H7 (cell line): ENCODE measurements around the gene SND1. TPM values are rescaled to one million over a fixed set of nuclear protein-coding genes. Genes with fewer than 3 reads are reported as not detected.
A peak's percentile ranks its signal among the peaks of the same experiment; 100 is the strongest.
"Not testable (repeated sequence)": the region's sequence is repeated elsewhere in the genome, so short reads cannot be mapped to it uniquely, and the experiment has no call there.

Source experiments
- DNase-seq: peaks from one replicate; pipeline ENCODE4 v3.0.0; 2012
- H3K27me3 ChIP-seq: 2 replicates; pipeline ENCODE4 v1.6.0; 2011; ENCODE audit warnings: mild to moderate bottlenecking, low read length; ENCODE audit not compliant: control insufficient read depth, insufficient read depth
- H3K36me3 ChIP-seq: replicated peaks from 2 replicates; pipeline ENCODE4 v1.5.1; 2011; ENCODE audit warnings: low read length; ENCODE audit not compliant: control insufficient read depth, insufficient read depth
- H3K4me3 ChIP-seq: 2 replicates; pipeline ENCODE4 v1.5.1; 2011; ENCODE audit warnings: low read depth, mild to moderate bottlenecking, control low read depth, low read length, moderate library complexity; ENCODE audit not compliant: insufficient read depth
- total RNA-seq: library from RNA; depleted of rRNA; stranded (reverse); fragments of >200 nt; shearing (Covaris generic); gene quantifications from 2 replicates; pipeline ENCODE4 v1.2.3, GENCODE V29; 2014

The SND1 gene
- total RNA-seq, 1 experiment from 2014 or later = 196 TPM

DNA sequence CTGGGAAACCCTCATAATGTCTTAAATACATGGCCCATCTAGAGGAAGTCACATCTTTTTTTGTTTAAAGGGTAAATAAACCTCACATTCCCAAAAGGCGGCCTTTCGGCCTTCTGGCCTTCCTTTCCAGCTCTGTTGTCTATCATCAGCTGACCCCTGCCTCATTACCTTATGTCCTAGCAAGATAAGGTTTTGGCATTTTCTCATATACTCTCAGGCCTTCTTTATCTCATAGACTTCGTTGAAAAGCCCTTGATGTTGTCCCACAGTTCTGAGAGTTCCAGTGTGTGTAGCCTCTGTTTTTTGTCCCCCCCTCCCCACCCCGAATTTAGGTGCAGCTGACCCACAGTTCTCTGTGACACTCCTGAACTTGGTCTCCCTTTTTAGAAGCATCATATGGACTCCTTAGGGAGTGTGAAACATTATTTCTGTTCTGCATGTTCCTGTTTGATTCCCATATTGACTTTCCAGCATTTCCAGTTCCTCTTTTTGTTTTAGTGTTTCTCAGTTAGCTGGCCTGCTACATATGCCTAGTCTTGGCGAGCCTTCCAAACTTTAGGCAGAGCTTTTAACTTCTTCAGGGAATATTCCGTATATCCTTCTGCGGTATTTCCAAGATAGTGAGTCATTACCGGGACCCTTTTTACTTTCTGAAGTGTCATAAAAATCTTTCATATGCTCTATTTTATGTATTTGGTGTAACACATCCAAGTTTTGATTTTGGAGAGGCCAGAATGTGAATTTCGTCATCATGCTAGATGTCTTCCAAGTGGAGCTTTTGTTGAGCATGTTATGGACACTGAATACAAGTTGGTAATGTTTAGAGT lies 240.7 kb downstream of the SND1 start:
- DNase-seq = no peak
- Histone ChIP-seq H3K4me3 (no peak overlapping the region), H3K27me3 (no peaks in the 10 kb centered on the region), H3K36me3 (no peaks in the 10 kb centered on the region; the same call in 1 of the 2 replicates)

DNA sequence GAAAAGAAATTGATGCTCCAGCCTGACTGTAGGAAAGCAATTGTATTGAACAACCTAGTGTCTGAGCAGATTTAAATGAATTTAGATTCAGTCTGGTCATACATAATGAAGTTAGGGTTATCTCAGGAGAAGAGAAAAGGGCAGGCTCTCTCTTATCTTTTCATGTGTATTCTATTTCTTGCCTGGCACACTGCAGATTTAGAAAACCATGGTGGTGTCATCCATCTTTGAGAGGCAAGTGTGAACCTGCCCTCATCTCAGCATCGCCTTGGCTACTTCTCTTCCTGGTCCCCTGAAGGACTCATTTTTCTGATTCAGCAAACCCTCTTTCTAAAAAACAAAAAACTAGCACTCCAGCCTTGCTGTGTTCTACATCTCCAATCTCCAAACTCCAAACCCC lies 241.6 kb downstream of the SND1 start:
- Histone ChIP-seq H3K4me3 (no peak overlapping the region), H3K27me3 (no peaks in the 10 kb centered on the region), H3K36me3 (no peaks in the 10 kb centered on the region; the same call in 1 of the 2 replicates)
- DNase-seq = no peak

DNA sequence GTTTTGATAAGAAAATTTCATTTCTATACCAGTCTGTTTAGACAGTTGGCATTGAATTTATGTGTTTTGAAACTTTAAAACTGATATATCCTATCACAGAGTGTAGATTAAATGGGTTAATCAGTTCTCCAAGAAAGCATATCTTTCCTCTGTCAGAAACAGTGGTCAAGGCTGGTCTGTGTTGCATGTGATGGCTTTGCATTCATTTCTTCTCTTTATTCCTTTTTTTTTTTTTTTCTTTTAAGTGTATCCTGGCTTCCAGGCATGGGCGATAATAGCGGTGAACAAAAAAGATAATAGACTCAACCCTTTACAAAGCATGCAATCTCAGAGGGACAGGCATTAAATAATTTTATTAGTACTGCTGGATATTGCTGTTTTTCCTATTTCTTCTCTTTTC lies 242.6 kb downstream of the SND1 start:
- DNase-seq = no peak
- no peaks in the 10 kb centered on the region for H3K27me3 ChIP-seq
- no peaks in the 10 kb centered on the region; the same call in 1 of the 2 replicates for H3K36me3 ChIP-seq
- no peak overlapping the region for H3K4me3 ChIP-seq

DNA sequence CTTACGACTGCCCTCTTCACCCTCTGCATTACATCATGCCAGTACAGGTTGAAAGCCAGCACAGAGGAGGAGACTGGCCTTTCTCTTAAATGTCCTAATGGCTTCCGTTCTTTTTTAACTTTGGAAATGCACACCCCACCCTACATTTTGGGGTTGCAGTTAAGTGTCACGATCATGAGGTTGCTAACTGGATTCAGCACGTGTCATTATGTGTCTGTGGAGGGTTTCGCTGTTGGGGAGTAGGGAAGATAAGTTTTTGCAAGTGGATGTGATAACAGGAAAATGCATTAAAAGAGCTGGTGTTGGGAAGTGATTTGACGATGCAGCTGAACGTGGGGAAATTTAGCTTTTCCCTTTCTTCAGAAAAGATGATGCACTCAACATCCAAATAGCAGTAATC lies 243.4 kb downstream of the SND1 start:
- H3K36me3 ChIP-seq = no peaks in the 10 kb centered on the region; the same call in 1 of the 2 replicates
- H3K4me3 ChIP-seq = no peak overlapping the region
- no peak for DNase-seq
- H3K27me3 ChIP-seq = no peaks in the 10 kb centered on the region

DNA sequence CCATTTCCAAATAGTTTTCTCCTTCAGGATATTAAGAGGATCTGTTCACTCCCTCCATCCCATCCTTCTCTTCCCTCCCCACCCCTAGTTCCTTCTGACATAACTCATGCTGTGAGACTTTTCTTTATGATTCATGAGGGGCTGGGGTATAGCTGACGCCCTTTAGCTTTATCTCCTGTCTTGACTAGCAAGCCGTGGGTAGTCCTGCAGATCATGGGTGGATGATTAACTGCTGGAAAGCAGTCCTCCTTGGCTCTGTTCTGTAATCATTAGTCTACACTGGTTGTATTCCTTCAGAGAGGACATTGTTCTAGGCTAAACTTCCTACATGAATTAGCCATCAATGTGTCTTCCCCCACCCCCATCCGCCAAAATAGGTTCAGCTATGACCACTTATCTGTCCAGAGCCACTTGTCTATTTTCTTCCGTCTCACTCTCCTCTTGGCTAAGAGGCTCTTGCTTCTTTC lies 243.9 kb downstream of the SND1 start:
- H3K27me3 ChIP-seq = no peaks in the 10 kb centered on the region
- H3K4me3 ChIP-seq = no peak overlapping the region
- no peak for DNase-seq
- H3K36me3 ChIP-seq = no peaks in the 10 kb centered on the region; the same call in 1 of the 2 replicates

DNA sequence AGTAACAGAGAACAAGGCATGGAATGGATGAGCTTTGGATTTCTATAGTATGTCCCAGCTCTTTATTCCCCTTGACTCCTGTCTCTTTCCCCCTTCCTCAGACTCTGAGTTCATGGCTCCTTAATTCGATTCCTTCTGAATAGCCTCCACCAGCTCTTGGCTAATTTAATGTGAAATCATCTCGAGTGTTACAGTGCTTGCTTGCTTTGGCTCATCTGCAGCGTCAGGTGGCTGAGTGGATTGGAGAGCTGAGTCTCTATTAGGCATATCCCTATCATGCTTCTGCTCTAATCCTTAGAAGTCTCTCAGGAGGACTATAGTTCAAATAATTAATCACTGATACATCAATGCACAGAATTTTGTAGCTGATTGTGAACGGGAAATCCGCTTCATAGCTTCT lies 244.7 kb downstream of the SND1 start:
- DNase-seq = no peak
- no peaks in the 10 kb centered on the region; the same call in 1 of the 2 replicates for H3K36me3 ChIP-seq
- no peaks in the 10 kb centered on the region for H3K27me3 ChIP-seq
- H3K4me3 ChIP-seq = no peak overlapping the region

DNA sequence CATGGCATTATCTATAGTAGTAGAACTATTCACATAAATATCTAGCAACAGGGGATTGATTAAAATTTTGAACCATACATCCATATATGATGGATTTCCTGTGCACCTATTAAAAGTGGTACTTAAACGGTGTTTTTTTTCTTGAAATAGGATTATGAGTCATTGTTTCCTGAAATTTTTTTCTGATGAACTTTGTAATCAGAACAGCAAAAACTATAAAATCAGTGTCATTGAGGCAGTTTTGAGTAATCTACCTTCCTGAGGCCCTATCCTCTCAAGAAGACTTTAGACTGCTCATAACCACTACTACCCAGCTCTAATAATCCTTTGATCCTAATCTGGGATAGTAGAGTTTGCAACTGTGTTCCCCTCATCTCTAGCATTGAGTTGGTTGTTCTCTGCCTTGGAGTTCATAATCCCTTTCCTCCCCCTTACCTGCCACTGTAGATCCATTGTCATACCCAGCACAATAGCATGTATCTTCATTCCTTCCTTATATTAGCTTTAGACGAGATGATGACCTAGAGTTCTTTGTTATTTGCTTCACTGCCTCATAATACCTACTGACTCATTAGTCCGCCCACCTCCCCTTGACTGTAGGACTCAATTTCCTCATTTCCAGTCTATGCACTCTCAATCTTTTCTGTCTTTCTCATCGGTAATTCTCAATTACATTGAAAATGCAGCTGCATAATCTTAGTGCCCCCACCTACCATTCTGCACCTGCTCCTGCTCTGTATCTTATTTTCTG lies 245.9 kb downstream of the SND1 start:
- no peak overlapping the region for H3K4me3 ChIP-seq
- H3K27me3 ChIP-seq = no peaks in the 10 kb centered on the region
- no peak for DNase-seq
- no peaks in the 10 kb centered on the region for H3K36me3 ChIP-seq

DNA sequence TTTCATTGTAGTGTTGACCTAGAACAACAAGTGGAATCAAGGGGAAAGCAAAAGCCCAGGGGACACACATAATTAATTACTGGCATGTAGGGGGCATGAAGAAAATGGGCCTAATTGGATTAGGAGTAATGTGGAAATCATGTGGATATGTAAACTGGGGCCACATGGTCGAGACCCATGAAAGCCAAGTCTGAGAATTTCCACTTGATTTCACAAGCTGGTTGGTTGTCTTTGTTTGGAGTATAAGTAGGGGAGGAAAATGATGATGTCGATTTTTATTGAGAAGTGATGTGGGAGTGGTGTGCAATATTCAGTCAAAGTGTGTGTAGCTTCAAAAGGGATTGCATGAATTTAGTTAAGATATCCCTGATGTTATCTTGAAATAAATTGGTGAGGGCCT lies 247.4 kb downstream of the SND1 start:
- Histone ChIP-seq H3K27me3 (no peaks in the 10 kb centered on the region), H3K4me3 (no peak overlapping the region), H3K36me3 (no peaks in the 10 kb centered on the region)
- no peak for DNase-seq

DNA sequence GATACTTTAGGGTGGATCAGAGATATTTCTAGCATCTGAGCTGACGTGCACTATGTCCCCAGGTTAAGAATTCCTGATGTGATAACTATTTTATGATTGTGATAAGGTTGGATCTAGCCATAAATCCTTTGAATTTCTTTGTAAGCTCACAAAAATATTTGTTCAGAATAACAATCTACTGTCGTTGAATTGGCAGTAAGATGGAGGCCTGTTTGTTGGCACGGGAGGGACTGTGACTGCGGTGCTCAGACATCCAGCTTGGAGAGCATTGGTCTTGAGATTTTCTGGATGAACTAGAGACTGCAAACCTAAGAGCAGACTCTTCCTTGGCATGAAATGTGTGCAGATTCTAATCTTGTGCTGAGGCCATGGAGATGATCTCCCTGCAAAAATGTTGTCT lies 248.1 kb downstream of the SND1 start:
- no peaks in the 10 kb centered on the region for H3K36me3 ChIP-seq
- no peaks in the 10 kb centered on the region for H3K27me3 ChIP-seq
- no peak overlapping the region for H3K4me3 ChIP-seq
- no peak for DNase-seq

DNA sequence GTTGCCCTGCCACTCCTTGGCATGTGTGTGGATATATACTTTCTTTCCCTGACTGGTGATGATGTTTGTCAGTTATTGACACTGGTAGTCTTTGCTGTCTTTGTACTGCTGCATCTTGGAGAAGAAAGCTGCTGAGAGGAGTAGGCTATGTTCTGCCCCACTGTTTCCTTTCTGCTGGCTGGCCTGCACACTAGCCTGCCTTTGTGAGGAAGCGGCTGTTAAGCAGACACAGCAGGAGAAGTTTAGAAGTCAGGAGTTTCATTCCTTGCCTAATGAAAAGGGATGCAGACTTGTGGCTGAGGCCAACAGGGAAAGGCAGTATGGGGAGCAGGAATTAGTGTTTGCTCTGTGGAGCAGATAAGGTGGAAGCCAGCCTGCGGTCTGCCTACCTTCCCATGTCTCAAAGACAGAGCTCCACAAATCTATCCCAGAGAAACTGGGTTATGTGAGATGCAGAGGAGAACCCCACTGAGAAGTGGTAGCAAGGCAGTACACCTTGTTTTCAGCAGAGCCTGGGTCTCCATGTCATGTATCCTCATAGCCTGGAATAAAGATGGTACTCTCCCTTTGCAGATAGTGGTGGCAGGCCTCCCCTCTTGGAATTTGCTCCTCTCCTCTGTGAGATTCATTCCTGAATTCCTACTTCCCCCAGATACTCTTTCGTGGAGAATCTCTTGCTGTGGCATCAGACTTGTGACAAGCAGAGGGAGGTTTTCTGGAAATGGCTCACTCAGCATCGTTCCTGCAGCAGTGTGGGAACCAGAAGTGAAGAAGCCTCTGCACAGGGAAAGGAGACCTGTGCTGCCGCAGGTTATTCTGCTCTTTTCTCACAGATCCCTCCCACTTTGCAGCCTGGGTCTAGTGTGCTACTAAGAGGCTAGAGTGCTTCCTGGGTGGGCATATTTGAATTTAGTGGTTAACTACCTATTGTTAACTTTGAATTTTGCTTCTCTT lies 249.0 kb downstream of the SND1 start:
- H3K4me3 ChIP-seq = no peak overlapping the region
- H3K27me3 ChIP-seq = no peaks in the 10 kb centered on the region
- DNase-seq = peak; percentile 2
- no peaks in the 10 kb centered on the region for H3K36me3 ChIP-seq

DNA sequence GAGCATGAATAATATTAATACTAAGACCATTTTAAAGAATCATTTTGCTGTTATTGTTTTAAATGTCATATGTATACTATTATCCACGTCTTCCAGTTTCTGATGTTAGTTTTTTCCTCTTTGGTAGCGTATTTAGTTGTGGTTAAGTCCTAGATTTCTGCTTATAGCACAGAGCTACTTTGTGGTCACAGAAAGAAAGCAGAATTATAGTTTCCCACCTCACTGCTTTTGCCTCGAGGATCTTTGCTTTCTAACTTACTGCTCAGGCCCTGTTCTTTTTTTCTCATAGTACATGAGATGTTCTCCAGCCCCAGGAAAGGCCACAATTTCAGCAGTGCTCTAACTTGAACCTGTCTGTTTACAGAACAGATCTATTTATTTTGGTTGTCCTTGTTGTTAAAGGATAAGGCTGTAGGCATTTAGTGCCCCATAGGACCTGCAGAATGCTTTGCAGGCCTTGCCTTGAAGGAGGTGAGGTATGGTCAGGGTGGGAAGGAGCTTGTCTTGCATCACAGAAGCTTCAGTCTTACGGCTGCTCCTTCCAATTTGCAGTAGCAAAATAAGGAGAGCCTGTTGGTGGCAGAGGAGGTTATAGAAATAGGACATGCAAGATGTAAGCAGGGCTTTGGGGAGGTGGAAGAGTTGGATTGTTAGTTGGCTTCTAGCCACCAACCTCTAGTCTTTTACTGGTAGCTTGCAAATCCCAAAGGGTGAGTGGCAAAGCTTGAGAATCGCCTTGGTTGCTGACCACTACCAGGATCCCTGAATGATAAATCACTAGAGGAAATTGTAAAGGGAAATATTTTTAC lies 250.1 kb downstream of the SND1 start:
- no peaks in the 10 kb centered on the region for H3K27me3 ChIP-seq
- H3K36me3 ChIP-seq = no peaks in the 10 kb centered on the region
- DNase-seq = no peak
- no peak overlapping the region for H3K4me3 ChIP-seq

DNA sequence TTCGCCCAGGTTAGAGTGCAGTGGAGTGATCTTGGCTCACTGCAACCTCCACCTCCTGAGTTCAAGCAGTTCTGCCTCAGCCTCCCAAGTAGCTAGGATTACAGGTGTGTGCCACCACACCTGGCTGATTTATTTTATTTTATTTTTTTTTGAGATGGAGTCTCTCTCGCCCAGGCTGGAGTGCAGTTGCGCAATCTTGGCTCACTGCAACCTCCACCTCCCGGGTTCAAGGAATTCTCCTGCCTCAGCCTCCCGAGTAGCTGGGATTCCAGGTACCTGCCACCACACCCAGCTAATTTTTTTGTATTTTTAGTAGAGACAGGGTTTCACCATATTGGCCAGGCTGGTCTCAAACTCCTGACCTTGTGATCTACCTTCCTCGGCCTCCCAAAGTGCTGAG lies 250.8 kb downstream of the SND1 start:
- H3K4me3 ChIP-seq, H3K27me3 ChIP-seq, DNase-seq, H3K36me3 ChIP-seq: not testable (repeated sequence)

DNA sequence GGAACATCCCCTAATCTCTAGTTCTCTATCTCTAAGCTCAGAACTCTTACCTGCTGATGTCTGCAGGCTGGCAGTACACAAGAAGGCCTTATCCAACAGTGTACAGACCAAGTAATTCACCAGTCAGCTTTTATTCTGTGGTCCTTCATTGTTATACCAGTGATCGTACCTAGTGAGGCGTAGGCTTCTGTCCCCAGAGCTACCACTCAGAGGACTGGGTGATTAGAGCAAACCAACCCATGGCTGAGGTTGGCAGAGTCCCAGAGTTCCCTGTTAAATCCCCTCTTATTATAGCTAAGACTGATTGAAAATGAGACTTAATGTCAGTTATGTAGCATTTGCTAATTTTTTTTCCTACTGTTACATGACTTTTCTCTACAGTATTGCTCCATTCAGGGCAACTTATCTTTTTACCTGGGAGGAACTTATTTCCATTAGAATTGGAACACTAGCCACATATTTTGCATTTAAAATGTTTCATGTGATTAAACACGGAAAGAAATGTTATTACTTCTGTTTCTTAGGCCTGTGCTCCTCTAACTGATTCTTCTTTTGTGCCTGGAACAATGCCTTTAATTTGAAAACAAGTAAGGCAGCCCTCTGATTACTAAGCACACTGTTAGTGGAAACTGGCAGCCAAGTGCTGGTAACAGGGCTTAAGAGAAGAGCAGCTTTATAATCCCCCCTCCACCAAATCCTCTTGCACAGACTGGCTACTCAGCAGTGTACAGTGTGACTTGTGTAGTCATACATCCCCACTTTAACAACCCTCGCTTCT lies 252.1 kb downstream of the SND1 start:
- no peak overlapping the region for H3K4me3 ChIP-seq
- H3K27me3 ChIP-seq = no peaks in the 10 kb centered on the region
- DNase-seq = no peak
- H3K36me3 ChIP-seq = no peaks in the 10 kb centered on the region
